C4-2B (cell line): ENCODE results near the gene NPEPL1.
A peak's percentile ranks its signal among the peaks of the same experiment; 100 is the strongest.

Experiments
- H3K27ac ChIP-seq: fragments of 450-650 bp; 2 replicates; pipeline ENCODE4 v1.5.1; 2017
- ZFX ChIP-seq: fragments of 450-650 bp; IDR thresholded peaks from 2 replicates; pipeline ENCODE4 v1.6.1; 2017
- TF ChIP-seq, protein P1 (sequence below): fragments of 450-650 bp; conservative IDR thresholded peaks from 2 replicates; pipeline ENCODE4 v1.5.1; 2017; ENCODE audit warnings: mild to moderate bottlenecking

NPEPL1 gene

DNA sequence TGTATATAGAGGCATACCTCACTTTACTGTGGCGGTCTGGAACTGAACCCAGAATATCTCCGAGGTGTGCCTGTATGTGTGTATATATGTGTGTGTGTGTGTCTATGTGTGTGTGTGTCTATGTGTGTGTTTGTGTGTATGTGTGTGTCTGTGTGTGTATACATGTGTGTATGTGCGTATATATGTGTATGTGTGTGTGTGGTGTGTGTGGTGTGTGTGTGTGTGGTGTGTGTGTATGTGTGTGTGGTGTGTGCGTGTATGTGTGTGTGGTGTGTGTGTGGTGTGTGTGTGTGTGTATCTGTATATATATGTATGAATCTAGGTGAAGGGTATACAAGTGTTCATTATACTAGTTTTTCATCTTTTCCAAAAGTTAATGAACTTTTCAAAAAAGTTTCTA, 4.2 kb upstream of the NPEPL1 start:
- peak overlapping the region; percentile 72 for H3K27ac ChIP-seq

DNA sequence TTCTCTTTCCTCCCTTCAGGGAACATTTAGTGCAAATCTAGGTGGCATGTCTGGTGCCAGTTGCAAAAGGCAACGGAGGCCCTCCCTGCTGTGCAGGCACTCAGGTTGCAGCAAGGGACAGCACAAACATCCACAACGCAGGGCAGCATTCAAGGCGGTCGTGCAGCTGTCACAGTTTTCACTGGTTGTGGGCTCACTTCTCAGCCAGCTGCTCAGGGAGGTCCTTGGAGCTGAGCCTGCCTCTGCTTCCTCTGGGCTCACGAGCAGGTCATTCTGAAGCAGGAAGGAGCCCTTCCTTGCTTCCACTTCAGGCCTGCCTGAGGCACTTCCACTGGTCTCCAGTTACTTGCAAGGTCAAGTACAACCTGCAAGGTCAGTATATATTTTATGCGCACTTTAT, 3.8 kb upstream of the NPEPL1 start:
- no peak for TF ChIP-seq ZFX
- TF ChIP-seq, protein P1, sequence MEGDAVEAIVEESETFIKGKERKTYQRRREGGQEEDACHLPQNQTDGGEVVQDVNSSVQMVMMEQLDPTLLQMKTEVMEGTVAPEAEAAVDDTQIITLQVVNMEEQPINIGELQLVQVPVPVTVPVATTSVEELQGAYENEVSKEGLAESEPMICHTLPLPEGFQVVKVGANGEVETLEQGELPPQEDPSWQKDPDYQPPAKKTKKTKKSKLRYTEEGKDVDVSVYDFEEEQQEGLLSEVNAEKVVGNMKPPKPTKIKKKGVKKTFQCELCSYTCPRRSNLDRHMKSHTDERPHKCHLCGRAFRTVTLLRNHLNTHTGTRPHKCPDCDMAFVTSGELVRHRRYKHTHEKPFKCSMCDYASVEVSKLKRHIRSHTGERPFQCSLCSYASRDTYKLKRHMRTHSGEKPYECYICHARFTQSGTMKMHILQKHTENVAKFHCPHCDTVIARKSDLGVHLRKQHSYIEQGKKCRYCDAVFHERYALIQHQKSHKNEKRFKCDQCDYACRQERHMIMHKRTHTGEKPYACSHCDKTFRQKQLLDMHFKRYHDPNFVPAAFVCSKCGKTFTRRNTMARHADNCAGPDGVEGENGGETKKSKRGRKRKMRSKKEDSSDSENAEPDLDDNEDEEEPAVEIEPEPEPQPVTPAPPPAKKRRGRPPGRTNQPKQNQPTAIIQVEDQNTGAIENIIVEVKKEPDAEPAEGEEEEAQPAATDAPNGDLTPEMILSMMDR = no peak
- peak overlapping the region; percentile 72 for H3K27ac ChIP-seq

More for the DNA sequence above, 4.2 kb upstream of the NPEPL1 start:
- no peak for TF ChIP-seq ZFX
- TF ChIP-seq, protein P1 = no peak

DNA sequence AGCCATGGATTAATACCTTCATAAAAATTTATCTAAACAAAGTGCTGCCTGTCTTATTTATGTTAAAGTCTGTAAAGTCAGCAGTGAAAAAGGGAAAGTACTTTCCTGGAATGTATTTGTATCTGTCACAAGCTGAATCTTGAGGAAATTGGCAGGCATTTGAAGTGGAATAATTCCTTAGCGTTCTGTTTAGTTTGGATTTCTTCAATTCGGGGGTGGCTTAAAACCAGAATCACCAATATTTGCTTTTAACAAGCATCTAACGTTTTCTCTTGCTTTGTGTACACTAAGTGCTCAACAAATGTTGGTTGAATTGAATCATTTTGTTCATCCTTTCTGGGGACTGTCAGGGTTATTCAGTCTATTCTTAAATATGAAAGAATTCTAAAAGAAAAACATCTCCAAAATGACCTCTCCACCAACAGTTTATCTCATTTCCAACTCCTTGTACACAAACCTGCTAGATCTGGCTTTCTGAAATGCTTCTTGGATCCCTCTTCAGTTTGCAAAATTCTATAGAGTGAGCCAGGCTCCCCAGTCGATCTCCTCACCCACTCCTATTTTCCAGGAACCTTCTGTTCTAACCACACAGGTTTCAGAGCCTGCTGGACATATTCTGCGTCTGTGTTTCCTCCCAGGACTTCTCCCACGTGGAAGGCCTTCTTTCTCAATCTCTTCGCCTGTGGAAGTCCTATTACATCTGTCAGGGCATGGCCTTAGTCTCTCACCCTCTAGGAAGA, 2.0 kb upstream of the NPEPL1 start:
- H3K27ac ChIP-seq = peak overlapping the region; percentile 92

DNA sequence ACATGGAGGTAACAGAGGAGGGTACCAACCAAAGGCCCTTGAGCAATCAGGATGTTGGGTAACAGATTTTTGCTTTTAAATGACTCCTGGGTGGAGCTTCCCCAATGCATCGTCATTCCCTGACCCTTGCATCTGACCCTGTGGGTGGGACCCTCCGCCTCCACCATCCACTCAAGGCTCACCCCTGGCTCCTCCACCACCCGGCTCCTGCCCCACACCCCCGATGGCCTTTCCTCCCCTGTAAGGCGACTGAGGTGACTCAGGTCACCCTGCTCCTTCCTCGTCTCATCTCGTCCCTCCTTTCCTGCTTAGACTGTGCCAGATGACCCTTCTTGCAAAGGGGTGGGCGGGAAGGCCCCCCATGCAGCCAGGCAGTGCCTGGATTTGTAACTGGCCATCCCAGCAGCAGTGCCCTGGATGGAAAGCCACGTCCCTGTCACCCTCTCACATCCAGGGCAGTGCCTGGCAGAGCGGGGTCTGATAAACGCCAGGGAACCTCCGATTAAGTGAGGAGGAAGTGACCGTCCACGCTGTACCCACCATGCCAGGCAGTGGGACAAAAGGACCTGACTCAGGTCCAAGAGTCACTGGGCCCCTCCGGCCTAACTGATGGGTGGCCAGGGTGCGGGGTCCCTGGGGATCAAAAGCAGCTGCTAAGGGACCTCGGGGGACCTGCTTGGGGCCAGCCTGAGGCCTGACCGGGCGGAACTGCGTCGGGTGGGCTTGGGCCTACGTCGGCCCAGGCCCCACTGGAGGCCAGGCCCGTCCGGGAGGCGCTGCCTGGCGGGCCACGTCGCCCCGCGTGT, 624 bp upstream of the NPEPL1 start:
- peak overlapping the region; percentile 92 for H3K27ac ChIP-seq

More for the DNA sequence above, 2.0 kb upstream of the NPEPL1 start:
- TF ChIP-seq, protein P1 = no peak
- 0 out of 2 replicates have a peak, but pooled peaks have one; percentile 21 for TF ChIP-seq ZFX

DNA sequence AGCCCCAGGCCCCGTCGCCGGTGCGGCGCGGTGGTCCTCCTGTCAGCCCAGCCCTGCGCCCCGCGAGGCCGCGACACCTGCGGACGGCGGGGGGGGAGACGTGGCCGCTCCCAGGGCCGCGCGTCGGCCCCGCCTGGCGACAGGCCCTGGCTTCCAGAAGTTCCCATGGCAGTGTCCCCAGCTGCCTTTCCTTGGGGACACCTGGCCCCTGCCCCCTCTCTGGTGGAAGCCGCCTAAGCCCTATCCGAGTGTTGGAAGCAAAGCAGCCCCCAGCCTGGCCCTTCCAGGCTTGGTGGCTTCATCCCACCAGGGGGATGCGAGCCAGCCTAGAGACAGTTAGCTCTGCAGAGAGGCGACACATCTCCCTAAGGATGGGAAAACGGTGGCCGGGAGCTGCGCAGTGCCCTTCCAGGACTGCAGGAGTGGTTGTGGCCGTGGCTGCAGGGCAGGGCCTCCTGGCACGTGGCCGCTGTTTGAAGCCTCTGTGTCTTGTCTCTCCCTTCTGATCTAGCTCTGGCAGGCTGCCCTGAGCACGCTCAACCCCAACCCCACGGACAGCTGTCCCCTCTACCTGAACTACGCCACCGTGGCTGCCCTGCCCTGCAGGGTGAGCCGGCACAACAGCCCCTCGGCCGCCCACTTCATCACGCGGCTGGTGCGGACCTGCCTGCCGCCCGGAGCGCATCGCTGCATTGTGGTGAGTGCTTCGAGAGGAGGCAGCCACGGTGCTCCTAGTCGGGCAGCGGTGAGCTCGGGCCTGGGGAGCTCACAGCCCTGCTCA, 816 bp downstream of the NPEPL1 start:
- TF ChIP-seq ZFX = peak; percentile 82; the same call in 1 of the 2 replicates
- TF ChIP-seq, protein P1 = no peak
- H3K27ac ChIP-seq = peak overlapping the region; percentile 92

More for the DNA sequence above, 624 bp upstream of the NPEPL1 start:
- TF ChIP-seq, protein P1 = no peak
- peak; percentile 84 for TF ChIP-seq ZFX

DNA sequence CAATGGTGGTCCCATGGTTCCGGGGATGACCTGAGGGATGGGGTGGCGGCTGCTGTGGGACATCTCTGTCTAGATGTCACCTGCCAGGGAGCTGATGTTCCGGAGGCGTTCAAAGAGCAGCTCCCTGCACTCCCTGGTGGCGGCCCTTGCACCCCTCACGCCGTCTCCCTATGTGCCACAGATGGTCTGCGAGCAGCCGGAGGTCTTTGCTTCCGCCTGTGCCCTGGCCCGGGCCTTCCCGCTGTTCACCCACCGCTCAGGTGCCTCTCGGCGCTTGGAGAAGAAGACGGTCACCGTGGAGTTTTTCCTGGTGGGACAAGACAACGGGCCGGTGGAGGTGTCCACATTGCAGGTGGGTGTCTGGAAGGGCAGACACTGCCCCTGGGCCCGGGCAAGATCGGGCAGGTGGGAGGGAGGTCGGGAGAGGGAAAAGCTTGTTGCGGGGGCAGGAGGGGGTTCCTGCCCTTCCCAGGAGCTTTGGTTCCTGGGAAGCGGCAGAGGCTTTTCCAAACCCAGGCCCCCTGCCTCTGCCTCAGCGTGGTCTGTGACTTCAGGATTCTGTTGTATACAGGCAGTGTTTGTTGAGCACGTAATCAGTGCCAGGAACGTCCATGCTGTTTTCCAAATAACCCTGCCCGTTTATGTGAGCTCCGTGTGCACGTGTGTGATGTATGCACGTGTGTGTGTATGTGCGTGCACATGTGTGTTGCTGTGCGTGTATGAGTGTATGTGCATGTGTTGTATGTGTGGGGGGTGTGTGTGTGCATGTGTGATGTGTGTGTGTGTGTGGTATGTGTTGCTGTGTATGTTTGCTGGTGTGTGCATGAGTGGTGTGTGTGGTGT, 1.9 kb downstream of the NPEPL1 start:
- TF ChIP-seq, protein P1 = no peak
- no peak for TF ChIP-seq ZFX
- peak overlapping the region; percentile 92; the same call in 1 of the 2 replicates for H3K27ac ChIP-seq
